ENCODE data around the gene GNG7.
A peak's percentile ranks its signal among the peaks of the same experiment; 100 is the strongest.
"Not testable (repeated sequence)": the region's sequence is repeated elsewhere in the genome, so short reads cannot be mapped to it uniquely, and the experiment has no call there.

Gene GNG7

GRCh38 chr19:2512523-2513431 is 189.7 kb downstream of the GNG7 start:
- ChIA-PET CTCF (no interaction called here), POLR2A (interaction anchor here (2.0 kb wide), 1 partner anchor 37 kb away, joined by 15 read pairs; the partner anchor contains the start of gene GADD45B)
- DNase-seq (ENCODE audit: extremely low spot score): no peak
- TF ChIP-seq BHLHE40 (IDR thresholded peaks at IDR 0.05; ENCODE audit: borderline replicate concordance) (no peak), ZNF384 (IDR thresholded peaks at IDR 0.05) (no peak), ELF4 (IDR thresholded peaks at IDR 0.05) (no peak), HDGF (IDR thresholded peaks at IDR 0.05; ENCODE audit: borderline replicate concordance) (no peak), FOXA1 (IDR thresholded peaks at IDR 0.05) (no peak), FOXK2 (IDR thresholded peaks at IDR 0.05) (no peak), SP1 (IDR thresholded peaks at IDR 0.05) (no peak), CTBP1 (IDR thresholded peaks at IDR 0.05; ENCODE audit: borderline replicate concordance) (no peak), FOXM1 (IDR thresholded peaks at IDR 0.05; ENCODE audit: borderline replicate concordance) (no peak), ARNT (IDR thresholded peaks at IDR 0.05) (no peak), NFRKB (IDR thresholded peaks at IDR 0.05) (no peak), L3MBTL2 (conservative IDR thresholded peaks at IDR 0.05) (no peak), SUZ12 (IDR thresholded peaks at IDR 0.05) (no peak), TARDBP (IDR thresholded peaks at IDR 0.05) (no peak)

GRCh38 chr19:2511991-2512390 is 190.5 kb downstream of the GNG7 start:
- CTCF ChIA-PET: no interaction called here

GRCh38 chr19:2511570-2511969 is 190.9 kb downstream of the GNG7 start:
- TF ChIP-seq ARNT (IDR thresholded peaks at IDR 0.05): no peak
- TF ChIP-seq FOXK2 (IDR thresholded peaks at IDR 0.05): no peak
- TF ChIP-seq L3MBTL2 (conservative IDR thresholded peaks at IDR 0.05): no peak
- no peak for TF ChIP-seq SUZ12 (IDR thresholded peaks at IDR 0.05)
- TF ChIP-seq ZNF384 (IDR thresholded peaks at IDR 0.05): no peak
- TF ChIP-seq ELF4 (IDR thresholded peaks at IDR 0.05): no peak
- no peak for TF ChIP-seq LEF1 (IDR thresholded peaks at IDR 0.05; ENCODE audit: borderline replicate concordance)
- no peak for TF ChIP-seq SP1 (IDR thresholded peaks at IDR 0.05)
- TF ChIP-seq FOXM1 (IDR thresholded peaks at IDR 0.05; ENCODE audit: borderline replicate concordance): no peak
- TF ChIP-seq CTBP1 (IDR thresholded peaks at IDR 0.05; ENCODE audit: borderline replicate concordance): no peak
- TF ChIP-seq BHLHE40 (IDR thresholded peaks at IDR 0.05; ENCODE audit: borderline replicate concordance): no peak
- TF ChIP-seq HDGF (IDR thresholded peaks at IDR 0.05; ENCODE audit: borderline replicate concordance): no peak
- no peak for TF ChIP-seq TARDBP (IDR thresholded peaks at IDR 0.05)
- ChIA-PET POLR2A (interaction anchor here (2.0 kb wide), 1 partner anchor 35 kb away, joined by 15 read pairs; the partner anchor contains the start of gene GADD45B), CTCF (no interaction called here)
- no peak for DNase-seq (ENCODE audit: extremely low spot score)

More at GRCh38 chr19:2511991-2512390, 190.5 kb downstream of the GNG7 start:
- no peak for DNase-seq (ENCODE audit: extremely low spot score)
- TF ChIP-seq FOXK2 (IDR thresholded peaks at IDR 0.05): no peak
- no peak for TF ChIP-seq TARDBP (IDR thresholded peaks at IDR 0.05)
- TF ChIP-seq PKNOX1 (IDR thresholded peaks at IDR 0.05): no peak
- no peak for TF ChIP-seq NFRKB (IDR thresholded peaks at IDR 0.05)
- no peak for TF ChIP-seq CTBP1 (IDR thresholded peaks at IDR 0.05; ENCODE audit: borderline replicate concordance)
- no peak for TF ChIP-seq FOXM1 (IDR thresholded peaks at IDR 0.05; ENCODE audit: borderline replicate concordance)
- TF ChIP-seq SUZ12 (IDR thresholded peaks at IDR 0.05): no peak
- no peak for TF ChIP-seq FOXA1 (IDR thresholded peaks at IDR 0.05)
- no peak for TF ChIP-seq ARNT (IDR thresholded peaks at IDR 0.05)
- TF ChIP-seq HDGF (IDR thresholded peaks at IDR 0.05; ENCODE audit: borderline replicate concordance): no peak
- no peak for TF ChIP-seq BHLHE40 (IDR thresholded peaks at IDR 0.05; ENCODE audit: borderline replicate concordance)
- POLR2A ChIA-PET: interaction anchor here (2.0 kb wide), 1 partner anchor 36 kb away, joined by 15 read pairs; the partner anchor contains the start of gene GADD45B

- ChIA-PET POLR2A (interaction anchor here (0.8 kb wide), 1 partner anchor 33 kb away, joined by 3 read pairs; the partner anchor contains the start of gene GADD45B), CTCF (no interaction called here)
- no peak for DNase-seq (ENCODE audit: extremely low spot score)
- no peak for TF ChIP-seq CTBP1 (IDR thresholded peaks at IDR 0.05; ENCODE audit: borderline replicate concordance)
- TF ChIP-seq L3MBTL2 (conservative IDR thresholded peaks at IDR 0.05): no peak
- no peak for TF ChIP-seq TARDBP (IDR thresholded peaks at IDR 0.05)
- no peak for TF ChIP-seq FOXM1 (IDR thresholded peaks at IDR 0.05; ENCODE audit: borderline replicate concordance)
- no peak for TF ChIP-seq ELF4 (IDR thresholded peaks at IDR 0.05)
- TF ChIP-seq BHLHE40 (IDR thresholded peaks at IDR 0.05; ENCODE audit: borderline replicate concordance): no peak
- TF ChIP-seq FOXK2 (IDR thresholded peaks at IDR 0.05): no peak
- TF ChIP-seq HDGF (IDR thresholded peaks at IDR 0.05; ENCODE audit: borderline replicate concordance): no peak
- TF ChIP-seq FOXA1 (IDR thresholded peaks at IDR 0.05): no peak
- TF ChIP-seq PKNOX1 (IDR thresholded peaks at IDR 0.05): no peak
- no peak for TF ChIP-seq SP1 (IDR thresholded peaks at IDR 0.05)
Measured at GRCh38 chr19:2509096-2509495, 193.4 kb downstream of the GNG7 start.

GRCh38 chr19:2507109-2507508 is 195.4 kb downstream of the GNG7 start:
- ChIA-PET CTCF (interaction anchor here (0.7 kb wide), 1 partner anchor 71 kb away, joined by 4 read pairs; no protein-coding TSS in a partner anchor), POLR2A (interaction anchor here (0.7 to 3.2 kb wide), 4 partner anchors 10 to 93 kb away, joined by 3 to 24 read pairs (median 4); partner anchors contain the start of gene GADD45B)
- TF ChIP-seq FOXM1 (IDR thresholded peaks at IDR 0.05; ENCODE audit: borderline replicate concordance) (no peak), PKNOX1 (IDR thresholded peaks at IDR 0.05) (no peak), SP1 (IDR thresholded peaks at IDR 0.05) (no peak), ARNT (IDR thresholded peaks at IDR 0.05) (no peak), NFRKB (IDR thresholded peaks at IDR 0.05) (no peak), SUZ12 (IDR thresholded peaks at IDR 0.05) (no peak), FOXK2 (IDR thresholded peaks at IDR 0.05) (no peak), LEF1 (IDR thresholded peaks at IDR 0.05; ENCODE audit: borderline replicate concordance) (no peak), L3MBTL2 (conservative IDR thresholded peaks at IDR 0.05) (no peak), TARDBP (IDR thresholded peaks at IDR 0.05) (no peak), ZNF384 (IDR thresholded peaks at IDR 0.05) (no peak), CTBP1 (IDR thresholded peaks at IDR 0.05; ENCODE audit: borderline replicate concordance) (no peak), FOXA1 (IDR thresholded peaks at IDR 0.05) (no peak), HDGF (IDR thresholded peaks at IDR 0.05; ENCODE audit: borderline replicate concordance) (no peak)
- DNase-seq (ENCODE audit: extremely low spot score): peak; percentile 37

GRCh38 chr19:2506656-2507055 is 195.8 kb downstream of the GNG7 start:
- POLR2A ChIA-PET: interaction anchor here (2.0 to 3.2 kb wide), 2 partner anchors 30 to 93 kb away, joined by 6 to 24 read pairs; partner anchors contain the start of gene GADD45B
- CTCF ChIA-PET: interaction anchor here (0.7 kb wide), 1 partner anchor 72 kb away, joined by 4 read pairs; no protein-coding TSS in a partner anchor
- not testable (repeated sequence) for DNase-seq (ENCODE audit: extremely low spot score)
